ENCODE measurements around the gene MKLN1.

The MKLN1 gene

DNA sequence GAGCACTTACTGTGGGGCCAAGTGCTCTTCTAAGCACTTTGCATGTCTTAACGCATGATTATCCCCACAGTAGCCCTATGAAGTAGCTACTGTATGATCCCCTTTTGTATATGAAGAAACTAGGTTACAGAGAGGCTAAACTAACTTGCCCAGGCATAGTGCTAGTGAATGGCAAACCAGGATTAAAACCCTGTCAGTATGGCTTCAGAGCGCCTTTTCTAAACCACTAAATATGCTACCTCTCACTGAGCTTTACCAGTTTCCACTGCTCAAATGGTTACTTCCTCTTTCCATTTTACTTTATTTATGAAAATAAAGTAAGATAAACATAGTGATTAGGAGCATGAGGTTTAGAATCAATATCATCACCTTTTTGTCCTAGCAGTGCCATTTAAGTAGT is 155.1 kb downstream of the MKLN1 start:
- no peak for DNase-seq (ENCODE audit: extremely low read depth, low read depth)
- TF ChIP-seq, protein P1, sequence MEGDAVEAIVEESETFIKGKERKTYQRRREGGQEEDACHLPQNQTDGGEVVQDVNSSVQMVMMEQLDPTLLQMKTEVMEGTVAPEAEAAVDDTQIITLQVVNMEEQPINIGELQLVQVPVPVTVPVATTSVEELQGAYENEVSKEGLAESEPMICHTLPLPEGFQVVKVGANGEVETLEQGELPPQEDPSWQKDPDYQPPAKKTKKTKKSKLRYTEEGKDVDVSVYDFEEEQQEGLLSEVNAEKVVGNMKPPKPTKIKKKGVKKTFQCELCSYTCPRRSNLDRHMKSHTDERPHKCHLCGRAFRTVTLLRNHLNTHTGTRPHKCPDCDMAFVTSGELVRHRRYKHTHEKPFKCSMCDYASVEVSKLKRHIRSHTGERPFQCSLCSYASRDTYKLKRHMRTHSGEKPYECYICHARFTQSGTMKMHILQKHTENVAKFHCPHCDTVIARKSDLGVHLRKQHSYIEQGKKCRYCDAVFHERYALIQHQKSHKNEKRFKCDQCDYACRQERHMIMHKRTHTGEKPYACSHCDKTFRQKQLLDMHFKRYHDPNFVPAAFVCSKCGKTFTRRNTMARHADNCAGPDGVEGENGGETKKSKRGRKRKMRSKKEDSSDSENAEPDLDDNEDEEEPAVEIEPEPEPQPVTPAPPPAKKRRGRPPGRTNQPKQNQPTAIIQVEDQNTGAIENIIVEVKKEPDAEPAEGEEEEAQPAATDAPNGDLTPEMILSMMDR (IDR thresholded peaks at IDR 0.05; ENCODE audit: low read depth, low read length), result no peak

DNA sequence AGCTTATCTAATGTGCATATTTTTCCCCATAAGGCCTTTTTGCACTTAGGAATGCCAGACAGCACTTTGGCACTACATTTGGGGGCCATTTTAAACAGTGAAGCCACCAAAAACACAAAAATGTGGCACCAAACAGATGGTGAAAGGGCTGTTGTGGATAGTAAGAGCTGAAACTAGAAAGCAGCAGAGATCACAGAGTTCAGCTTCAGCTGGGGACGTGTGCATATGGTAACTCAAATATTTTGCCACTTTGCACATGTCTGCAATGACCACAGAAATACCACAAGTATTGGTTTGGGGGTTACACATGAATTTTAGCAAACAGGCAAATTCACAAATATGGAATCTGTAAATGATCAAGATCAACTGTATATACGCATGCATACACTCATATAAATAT is 155.9 kb downstream of the MKLN1 start:
- no peak for DNase-seq (ENCODE audit: extremely low read depth, low read depth)
- TF ChIP-seq, protein P1 (IDR thresholded peaks at IDR 0.05; ENCODE audit: low read depth, low read length), result no peak

DNA sequence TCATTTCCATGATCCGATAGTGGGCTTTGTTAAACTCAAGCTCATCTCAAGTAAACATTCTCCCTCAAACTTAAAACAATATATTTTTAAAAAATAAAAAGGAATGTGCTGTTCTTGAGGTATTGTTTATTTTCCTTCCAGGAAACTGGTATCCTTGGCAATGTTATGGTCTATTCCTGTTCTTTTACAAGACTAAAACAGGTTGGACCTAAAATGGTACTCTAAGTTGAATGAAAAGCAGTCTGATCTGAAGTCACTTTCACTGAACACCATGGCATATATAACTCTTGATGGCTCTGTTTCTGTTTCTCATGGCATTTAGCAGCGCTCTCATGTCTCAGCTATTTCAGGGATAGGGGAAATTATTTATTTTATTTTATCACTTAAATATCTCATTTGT is 158.7 kb downstream of the MKLN1 start:
- TF ChIP-seq, protein P1 (IDR thresholded peaks at IDR 0.05; ENCODE audit: low read depth, low read length), result no peak

DNA sequence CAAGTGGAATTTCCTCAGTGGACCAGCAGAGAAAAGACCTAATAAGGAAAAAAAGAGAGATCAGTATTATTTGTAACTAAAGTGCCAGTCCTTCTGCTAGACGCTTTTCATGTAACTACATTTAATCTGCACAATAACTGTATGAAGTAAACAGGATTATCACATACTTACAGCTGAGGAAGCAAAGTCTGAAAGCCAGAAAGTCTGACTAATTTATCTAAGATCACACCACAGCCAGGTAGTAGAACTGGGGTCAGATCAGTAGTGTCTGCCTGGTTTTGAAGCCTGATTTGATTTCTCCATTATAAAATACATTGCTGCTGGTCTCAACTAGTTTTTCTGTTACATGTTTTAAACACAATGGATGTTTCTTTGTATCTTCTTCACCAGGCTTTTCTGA is 159.5 kb downstream of the MKLN1 start:
- DNase-seq (ENCODE audit: extremely low read depth, low read depth), result no peak
- TF ChIP-seq, protein P1 (IDR thresholded peaks at IDR 0.05; ENCODE audit: low read depth, low read length), result no peak

More for the DNA sequence above, 158.7 kb downstream of the MKLN1 start:
- no peak for DNase-seq (ENCODE audit: extremely low read depth, low read depth)

DNA sequence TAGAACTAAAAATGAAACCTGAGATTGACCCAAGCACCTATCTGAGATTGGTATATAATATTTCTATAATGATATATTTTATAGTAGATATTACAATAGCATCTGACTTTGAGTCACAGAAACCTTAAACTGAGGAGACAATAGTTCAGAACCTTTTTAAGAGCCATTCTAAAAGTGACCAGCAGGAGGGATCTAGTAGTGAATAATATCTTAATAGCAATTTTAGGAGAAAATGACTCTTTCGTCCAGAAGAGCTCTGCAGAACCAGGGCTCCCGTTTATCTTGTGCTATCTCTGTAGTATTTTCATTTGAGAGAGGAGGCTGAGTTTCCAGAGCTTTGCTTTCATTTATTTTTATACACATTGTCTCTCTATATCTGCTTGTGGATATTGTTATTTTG is 160.7 kb downstream of the MKLN1 start:
- TF ChIP-seq, protein P1 (IDR thresholded peaks at IDR 0.05; ENCODE audit: low read depth, low read length), result peak; percentile 3; the same call in 1 of the 2 replicates
- no peak for DNase-seq (ENCODE audit: extremely low read depth, low read depth)

DNA sequence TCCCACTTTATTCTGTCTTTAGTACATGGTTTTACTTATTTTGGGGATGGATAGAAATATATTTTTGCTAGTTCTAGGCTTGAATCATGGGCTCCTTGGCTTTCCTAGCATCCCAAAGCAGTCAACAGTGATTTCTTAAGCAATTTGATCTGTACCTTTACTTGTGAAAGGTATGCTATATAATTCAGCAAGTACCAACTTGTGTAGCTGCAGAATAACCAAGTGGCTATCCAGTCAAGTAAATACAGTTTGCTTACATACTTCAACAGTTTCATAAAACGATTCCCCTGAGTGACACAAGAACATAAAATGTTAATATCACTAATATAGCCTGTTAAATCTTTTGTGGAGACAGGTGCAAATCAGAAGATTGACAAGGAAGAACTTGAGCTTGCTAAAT is 161.5 kb downstream of the MKLN1 start:
- TF ChIP-seq, protein P1 (IDR thresholded peaks at IDR 0.05; ENCODE audit: low read depth, low read length), result no peak
- DNase-seq (ENCODE audit: extremely low read depth, low read depth), result no peak

DNA sequence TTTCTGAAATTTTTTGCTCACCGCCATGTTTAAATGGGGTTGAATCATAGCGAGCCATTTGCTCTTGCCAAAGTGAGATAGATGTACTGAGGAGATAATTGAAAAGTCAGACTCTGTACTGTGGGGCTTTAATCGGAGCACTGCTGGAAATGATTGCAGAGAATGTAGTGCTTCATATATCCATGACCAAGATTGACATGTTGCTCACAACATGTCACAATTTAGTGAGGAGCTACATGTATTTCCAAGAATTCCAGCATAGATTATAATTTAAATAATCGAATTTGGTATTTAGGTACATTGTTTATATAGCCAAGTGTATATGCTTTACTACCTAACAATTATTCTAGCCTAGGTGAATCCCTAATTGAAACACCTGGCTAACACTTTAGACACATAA is 162.2 kb downstream of the MKLN1 start:
- no peak for DNase-seq (ENCODE audit: extremely low read depth, low read depth)

More for the DNA sequence above, 162.2 kb downstream of the MKLN1 start:
- TF ChIP-seq, protein P1 (IDR thresholded peaks at IDR 0.05; ENCODE audit: low read depth, low read length), result no peak
